ENCODE data around the gene PTPRN2. TPM values are rescaled to one million over a fixed set of nuclear protein-coding genes. Genes with fewer than 3 reads are reported as not detected.

Gene PTPRN2
- total and polyA plus RNA-seq, 8 donors = 12.2 to 49.2 (median 31.8) TPM

DNA sequence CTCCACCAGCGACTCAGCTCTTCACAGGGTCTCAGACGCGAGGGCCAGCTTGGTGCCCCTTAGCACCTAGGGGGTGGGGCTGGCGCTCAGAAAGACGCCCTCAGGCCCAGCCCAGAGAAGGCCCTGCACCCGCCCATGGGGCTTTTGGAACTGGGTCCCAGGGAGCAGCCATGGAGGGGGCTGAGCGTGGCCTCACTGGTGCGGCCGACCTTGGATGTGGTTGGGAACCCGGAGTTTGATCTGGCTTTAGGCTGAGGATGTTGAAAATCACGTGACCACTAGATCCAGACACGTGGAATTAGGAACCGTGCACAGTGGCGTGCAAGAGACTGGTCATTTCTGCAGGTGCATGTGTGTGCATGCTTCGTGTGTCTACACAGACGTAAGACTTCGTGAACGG is 1065.4 kb downstream of the PTPRN2 start:
- WGBS, 2 donors = 78 to 81% methylated on average over 18 of the region's 18 CpGs
- H3K9me3 ChIP-seq = no peaks in the 10 kb centered on the region
- no peak overlapping the region for H3K4me3 ChIP-seq
- no peaks in the 10 kb centered on the region for H3K27me3 ChIP-seq
- ATAC-seq (no peak), DNase-seq (peak in 1 of 6 donors; percentile 32), FAIRE-seq (no peak)
- H3K27ac ChIP-seq = no peak overlapping the region
- TF ChIP-seq, protein P1, sequence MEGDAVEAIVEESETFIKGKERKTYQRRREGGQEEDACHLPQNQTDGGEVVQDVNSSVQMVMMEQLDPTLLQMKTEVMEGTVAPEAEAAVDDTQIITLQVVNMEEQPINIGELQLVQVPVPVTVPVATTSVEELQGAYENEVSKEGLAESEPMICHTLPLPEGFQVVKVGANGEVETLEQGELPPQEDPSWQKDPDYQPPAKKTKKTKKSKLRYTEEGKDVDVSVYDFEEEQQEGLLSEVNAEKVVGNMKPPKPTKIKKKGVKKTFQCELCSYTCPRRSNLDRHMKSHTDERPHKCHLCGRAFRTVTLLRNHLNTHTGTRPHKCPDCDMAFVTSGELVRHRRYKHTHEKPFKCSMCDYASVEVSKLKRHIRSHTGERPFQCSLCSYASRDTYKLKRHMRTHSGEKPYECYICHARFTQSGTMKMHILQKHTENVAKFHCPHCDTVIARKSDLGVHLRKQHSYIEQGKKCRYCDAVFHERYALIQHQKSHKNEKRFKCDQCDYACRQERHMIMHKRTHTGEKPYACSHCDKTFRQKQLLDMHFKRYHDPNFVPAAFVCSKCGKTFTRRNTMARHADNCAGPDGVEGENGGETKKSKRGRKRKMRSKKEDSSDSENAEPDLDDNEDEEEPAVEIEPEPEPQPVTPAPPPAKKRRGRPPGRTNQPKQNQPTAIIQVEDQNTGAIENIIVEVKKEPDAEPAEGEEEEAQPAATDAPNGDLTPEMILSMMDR (IDR thresholded peaks at IDR 0.05) = no peak
- no peaks in the 10 kb centered on the region for H3K4me1 ChIP-seq
- no peaks in the 10 kb centered on the region for H3K36me3 ChIP-seq
- intact Hi-C loops (cut with DNase I) = no loop called here

- WGBS, 2 donors = 78% methylated on average over 18 of the region's 18 CpGs
- H3K27ac ChIP-seq = no peak overlapping the region
Observed at GRCh38 chr7:157521752-157522151, 1065.9 kb downstream of the PTPRN2 start.

DNA sequence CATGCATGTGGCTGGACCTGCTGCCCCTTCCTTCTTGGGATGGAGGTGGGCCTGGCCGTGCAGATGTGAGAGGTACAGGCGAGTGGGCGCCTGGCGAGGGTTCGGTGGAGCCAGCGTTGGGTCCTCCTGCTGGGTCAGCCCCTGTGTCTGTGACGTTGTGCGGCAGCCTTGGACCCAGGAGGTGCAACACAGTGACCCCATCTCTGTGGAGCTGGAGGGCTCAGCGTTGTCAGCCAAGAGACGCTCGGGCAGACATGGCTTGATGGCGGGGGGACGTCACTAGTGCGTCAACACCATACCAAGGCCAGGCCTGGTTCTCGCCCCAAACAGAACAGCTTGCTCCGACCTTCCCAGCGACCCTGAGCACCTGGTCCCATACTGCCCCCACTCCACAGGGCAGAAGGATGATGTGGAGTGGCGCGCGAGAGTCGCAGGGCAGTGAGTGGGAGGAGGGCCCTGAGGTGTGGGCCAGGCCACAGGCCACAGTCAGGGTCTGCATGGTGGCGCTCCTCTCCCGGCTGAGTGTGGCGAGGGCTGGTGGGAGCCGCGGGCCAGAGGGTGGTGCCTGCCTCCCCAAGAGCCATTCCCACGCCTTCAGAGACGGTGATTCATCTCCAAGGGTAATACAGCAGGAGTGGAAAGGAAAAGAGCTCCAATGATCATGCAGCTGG is 1066.4 kb downstream of the PTPRN2 start:
- ATAC-seq (no peak), FAIRE-seq (no peak)
- H3K9me3 ChIP-seq = no peaks in the 10 kb centered on the region

More at GRCh38 chr7:157521752-157522151, 1065.9 kb downstream of the PTPRN2 start:
- Histone ChIP-seq H3K4me3 (no peak overlapping the region), H3K27me3 (no peaks in the 10 kb centered on the region), H3K4me1 (no peaks in the 10 kb centered on the region), H3K36me3 (no peaks in the 10 kb centered on the region), H3K9me3 (no peaks in the 10 kb centered on the region)
- intact Hi-C loops (cut with DNase I) = no loop called here
- TF ChIP-seq, protein P1 (IDR thresholded peaks at IDR 0.05) = no peak
- DNase-seq (peak in 1 of 6 donors; percentile 40), ATAC-seq (no peak), FAIRE-seq (no peak)

GRCh38 chr7:157520249-157520648 is 1067.4 kb downstream of the PTPRN2 start:
- no peak for FAIRE-seq
- no peak for ATAC-seq
- no peak for DNase-seq
- Histone ChIP-seq H3K9me3 (no peaks in the 10 kb centered on the region), H3K36me3 (no peaks in the 10 kb centered on the region), H3K27me3 (no peaks in the 10 kb centered on the region), H3K4me3 (no peak overlapping the region), H3K4me1 (no peaks in the 10 kb centered on the region), H3K27ac (no peak overlapping the region)
- TF ChIP-seq, protein P1 (IDR thresholded peaks at IDR 0.05) = no peak
- intact Hi-C loops (cut with DNase I) = no loop called here
- 78 to 83% methylated on average over 8 of the region's 8 CpGs for WGBS, 2 donors

More for the DNA sequence above, 1066.4 kb downstream of the PTPRN2 start:
- H3K4me1 ChIP-seq = no peaks in the 10 kb centered on the region
- DNase-seq = peak in 2 of 6 donors; percentile 26 to 34
- H3K27me3 ChIP-seq = no peaks in the 10 kb centered on the region
- H3K36me3 ChIP-seq = no peaks in the 10 kb centered on the region
- intact Hi-C loops (cut with DNase I) = no loop called here
- 91 to 92% methylated on average over 28 of the region's 28 CpGs for WGBS, 2 donors
- TF ChIP-seq, protein P1 (IDR thresholded peaks at IDR 0.05) = no peak
- no peak overlapping the region for H3K27ac ChIP-seq
- no peak overlapping the region for H3K4me3 ChIP-seq

GRCh38 chr7:157519798-157520244 is 1067.8 kb downstream of the PTPRN2 start:
- ATAC-seq (no peak), DNase-seq (no peak), FAIRE-seq (no peak)
- WGBS, 2 donors = 68 to 73% methylated on average over 16 of the region's 16 CpGs
- H3K27ac ChIP-seq = no peak overlapping the region
- H3K36me3 ChIP-seq = no peaks in the 10 kb centered on the region
- no peaks in the 10 kb centered on the region for H3K27me3 ChIP-seq
- H3K4me1 ChIP-seq = no peaks in the 10 kb centered on the region
- intact Hi-C loops (cut with DNase I) = no loop called here
- no peaks in the 10 kb centered on the region for H3K9me3 ChIP-seq
- H3K4me3 ChIP-seq = no peak overlapping the region
- TF ChIP-seq, protein P1 (IDR thresholded peaks at IDR 0.05) = no peak
